ENCODE data around the gene ERRFI1.

Gene ERRFI1

DNA sequence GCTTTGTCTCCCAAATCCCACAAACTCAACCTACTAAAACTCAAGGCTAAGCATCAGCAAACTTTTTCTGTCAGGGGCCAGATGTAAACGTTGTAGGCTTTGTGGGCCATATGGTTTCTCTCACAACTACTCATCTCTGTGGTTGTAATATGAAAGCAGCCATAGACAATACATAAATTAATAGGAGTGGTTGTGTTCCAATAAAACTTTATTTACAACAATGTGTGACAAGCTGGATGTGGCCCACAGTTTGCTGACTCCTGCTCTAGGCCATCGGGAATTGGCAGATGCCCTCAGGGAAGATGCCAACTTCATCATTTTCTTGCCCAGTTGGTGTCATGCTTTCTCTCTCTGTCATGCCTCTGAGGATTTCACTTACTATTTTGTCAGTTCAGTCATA is 17.5 kb upstream of the ERRFI1 start:
- no peak for DNase-seq (ENCODE audit: low spot score)

DNA sequence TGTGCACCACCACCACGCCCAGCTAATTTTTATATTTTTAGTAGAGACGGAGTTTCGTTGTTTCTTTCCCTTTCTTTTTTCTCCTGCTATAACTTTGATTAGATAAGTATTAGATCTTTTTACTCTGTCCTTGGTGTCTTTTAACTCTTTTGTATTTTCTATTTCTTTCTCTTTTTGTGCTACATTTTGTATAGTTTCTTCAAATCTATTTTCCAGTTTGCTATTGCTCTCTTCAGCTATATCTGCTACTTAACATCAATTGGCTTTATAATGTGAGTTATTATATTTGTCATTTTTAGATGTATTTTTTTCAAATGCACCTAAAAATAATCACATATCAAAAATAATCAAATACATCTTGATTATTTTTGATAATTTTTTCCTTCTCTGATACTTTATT is 16.0 kb upstream of the ERRFI1 start:
- DNase-seq (ENCODE audit: low spot score) = no peak

DNA sequence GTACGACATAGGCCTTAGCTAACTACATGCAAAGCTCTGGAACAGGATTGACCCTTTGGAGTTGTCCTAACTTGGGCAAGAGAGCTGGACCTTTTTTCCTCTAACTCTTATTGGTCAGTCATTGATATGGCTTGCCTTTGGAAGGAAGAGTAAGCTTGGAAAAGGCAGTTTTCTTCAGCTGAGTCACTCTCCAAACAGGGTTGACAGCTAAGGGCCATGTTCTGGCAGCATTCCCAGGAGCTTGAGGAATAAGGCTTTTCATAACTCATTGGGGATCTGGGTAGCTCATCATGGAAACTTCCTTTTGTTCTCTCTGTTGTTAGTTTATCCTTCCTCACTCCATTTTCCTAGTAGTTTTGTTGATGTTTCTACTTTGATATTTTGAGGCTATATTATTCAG is 14.5 kb upstream of the ERRFI1 start:
- DNase-seq (ENCODE audit: low spot score) = peak; percentile 82

DNA sequence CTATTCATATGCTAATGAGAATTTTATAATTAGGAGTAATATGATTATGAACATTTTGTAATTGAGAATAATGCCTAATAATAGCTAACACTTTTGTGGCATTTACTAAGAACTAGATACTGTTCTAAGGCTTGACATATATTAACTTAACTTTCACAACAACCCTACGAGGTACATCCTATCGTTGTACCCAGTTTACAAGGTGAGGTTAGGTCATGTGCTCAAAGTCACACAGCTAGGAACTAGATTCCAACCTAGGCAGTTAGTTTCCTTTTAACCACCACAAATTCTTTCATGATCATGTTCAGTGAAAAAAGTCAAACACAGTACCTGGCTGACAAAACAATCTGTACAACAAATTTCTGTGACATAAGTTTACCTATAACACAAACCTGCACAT is 13.0 kb upstream of the ERRFI1 start:
- no peak for DNase-seq (ENCODE audit: low spot score)

DNA sequence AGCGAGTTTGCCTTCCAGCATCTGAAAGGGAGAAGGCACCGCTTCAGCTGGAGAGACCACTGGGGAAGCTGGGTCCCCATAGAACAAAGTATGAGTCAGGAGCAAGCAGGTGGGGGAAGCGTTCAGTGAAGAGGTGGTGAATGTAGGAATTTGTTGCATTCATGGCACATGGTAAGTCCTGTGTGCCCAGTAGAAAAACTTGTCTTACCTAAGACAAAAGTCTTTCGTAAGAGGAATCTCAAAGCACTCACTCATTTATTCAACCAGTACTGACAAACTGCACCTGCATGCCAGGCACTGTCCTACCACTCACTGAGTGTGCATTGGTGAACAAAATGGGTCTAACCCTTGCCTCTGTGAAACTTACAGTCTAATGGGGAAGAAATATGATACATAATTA is 9.2 kb upstream of the ERRFI1 start:
- DNase-seq (ENCODE audit: low spot score) = no peak

DNA sequence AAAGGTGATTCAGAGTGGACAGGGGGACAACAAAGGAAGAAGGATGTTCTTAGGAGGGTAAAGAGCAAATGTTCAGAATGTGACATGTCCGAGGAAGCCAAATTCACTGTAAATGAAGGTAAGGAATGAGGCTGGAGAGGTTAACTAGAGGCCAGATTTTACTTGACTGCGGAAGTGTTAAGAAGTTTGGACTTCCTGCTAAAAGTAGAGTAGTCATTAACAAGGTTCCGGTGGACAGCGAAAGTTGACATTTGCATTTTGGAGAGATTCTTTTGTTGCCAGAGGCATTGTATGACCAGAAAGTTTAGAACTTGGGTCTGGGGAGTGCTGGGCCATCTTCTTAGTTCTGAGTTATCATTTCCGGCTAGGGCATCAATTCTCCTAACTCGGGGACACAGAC is 7.2 kb upstream of the ERRFI1 start:
- no peak for DNase-seq (ENCODE audit: low spot score)

DNA sequence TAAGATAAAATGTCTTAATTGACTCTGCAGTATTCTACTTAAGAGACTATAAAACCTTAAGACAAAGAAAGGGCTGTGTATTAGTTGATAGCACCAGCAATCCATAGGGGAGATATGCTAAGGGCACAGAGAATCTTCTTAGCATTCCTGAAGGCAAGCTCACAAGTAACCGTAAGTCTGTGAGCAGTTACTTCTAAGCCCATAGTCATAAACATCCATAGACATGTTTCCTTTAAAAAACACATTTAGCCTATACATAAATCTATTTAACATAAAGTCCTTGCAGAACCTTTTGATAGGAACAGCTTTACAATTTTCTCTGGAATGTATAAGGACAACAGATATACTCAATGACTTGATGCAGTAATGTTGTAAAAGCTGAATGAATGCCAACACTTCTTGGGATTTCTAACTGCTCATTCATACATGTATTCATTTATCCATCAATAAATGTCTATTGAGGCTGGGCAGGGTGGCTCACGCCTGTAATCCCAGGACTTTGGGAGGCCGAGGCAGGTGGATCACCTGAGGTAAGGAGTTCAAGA is 6.3 kb upstream of the ERRFI1 start:
- DNase-seq (ENCODE audit: low spot score) = no peak

DNA sequence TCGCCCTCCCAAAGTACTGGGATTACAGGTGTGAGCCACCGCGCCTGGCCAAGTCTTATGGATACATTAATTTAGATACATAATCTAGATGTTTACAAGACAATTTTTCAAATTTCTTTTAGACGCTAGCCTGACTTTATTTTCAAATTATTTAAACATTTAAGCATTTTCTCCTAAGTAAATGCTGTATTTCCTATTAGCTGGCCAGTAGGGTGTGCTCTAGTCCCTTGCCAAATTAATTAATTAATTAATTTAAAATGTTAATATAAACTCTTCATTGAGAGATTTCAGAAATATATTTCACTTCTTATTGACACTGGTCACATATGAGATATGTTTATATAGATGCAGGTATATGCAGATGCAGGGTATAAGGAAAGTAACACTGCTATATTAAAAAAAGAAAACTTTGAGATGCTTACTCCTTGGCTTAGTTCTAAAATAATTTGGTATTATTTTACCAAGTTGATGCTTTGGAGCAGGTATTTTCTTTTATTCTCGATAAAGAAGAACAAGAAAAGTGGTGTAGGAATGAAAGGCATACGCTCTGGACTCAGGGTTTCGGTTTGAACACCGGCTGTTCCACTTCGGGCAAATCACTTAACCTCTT is 5.2 kb upstream of the ERRFI1 start:
- no peak for DNase-seq (ENCODE audit: low spot score)

DNA sequence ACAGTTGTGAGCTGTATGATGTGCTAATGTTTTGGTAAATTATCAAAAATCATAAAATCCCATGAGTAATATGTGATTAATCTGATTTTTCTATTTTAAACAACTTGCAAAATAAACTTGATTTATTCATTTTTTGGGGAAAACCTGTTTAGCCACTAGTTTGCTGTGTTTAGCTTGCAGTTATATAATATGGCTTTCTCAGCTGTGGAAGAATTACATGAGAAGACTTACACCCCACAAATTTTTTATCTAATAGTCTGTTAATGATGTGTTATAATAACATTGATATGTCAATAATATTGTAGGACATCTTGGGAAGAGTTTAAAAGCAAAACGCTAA is 2.4 kb upstream of the ERRFI1 start:
- DNase-seq (ENCODE audit: low spot score) = no peak

DNA sequence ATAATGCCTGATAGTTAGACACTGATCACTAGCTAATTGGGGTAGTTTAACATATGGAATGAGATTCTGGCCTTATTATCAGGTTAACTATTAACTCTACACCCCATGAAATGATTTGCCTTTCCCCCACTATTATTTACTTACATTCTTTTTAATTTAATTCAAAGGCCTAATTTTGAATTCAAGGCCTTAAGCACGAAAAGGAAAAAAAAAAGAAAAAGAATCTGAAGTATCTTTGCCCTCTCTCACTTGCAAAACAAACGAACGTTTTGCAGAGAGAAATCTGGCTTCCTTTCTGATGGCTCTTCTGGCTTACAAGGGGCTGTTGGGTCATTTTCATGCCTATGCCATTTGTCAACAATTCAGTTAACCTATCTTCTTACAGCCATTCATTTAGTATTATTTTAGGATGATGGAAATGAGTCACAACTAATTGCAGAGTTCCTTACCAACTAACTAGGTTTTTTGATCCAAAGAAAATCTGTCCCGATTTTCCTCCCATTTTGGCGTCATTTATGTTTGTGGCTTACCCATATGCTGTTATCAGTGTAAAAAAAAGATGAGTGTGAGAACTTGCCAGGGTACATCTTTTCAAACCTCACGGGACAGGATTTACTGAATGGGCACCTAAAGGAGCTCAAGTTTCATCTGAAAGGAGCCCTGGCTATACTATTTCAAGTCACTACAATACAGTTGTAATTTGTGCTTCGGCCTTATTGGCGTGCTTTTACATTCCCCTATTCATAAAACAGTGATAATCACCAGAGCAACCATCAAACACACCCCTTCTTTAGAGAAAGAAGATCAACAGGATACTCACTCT is 1.9 kb upstream of the ERRFI1 start:
- DNase-seq (ENCODE audit: low spot score) = peak; percentile 50

DNA sequence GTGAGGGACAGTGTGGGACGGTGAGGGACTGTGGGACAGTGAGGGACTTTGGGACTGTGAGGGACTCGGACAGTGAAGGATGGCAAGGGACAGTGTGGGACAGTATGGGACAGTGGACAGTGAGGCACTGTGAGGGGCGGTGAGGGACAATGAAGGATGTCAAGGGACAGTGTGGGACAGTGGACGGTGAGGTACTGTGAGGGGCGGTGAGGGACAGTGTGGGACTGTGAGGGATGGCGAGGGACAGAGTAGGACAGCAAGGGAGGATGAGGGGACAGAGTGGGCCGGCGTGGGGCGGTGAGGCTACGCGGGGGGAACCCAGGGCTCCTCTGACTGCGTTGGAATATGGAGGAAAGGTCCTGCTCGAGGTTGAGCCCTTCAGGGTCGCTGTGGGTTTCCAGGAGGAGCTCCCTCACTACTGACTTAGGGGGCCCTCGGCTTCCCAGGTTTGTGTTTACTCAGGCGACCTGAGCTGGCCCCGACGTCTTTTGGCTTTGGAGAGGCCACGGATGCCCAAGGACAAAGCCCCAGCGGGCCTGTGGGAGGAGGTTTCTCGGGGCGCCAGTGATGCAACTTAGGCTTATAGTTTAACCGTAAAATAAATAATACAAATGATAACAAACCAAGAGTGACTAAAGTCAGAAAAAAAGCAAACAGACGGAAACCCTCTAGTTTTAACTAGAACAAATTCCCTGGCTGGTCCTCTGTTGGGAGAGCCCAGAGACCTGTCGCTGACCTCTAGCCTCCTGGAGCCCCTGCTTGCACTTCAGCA is 1.1 kb upstream of the ERRFI1 start:
- DNase-seq (ENCODE audit: low spot score) = peak; percentile 42

DNA sequence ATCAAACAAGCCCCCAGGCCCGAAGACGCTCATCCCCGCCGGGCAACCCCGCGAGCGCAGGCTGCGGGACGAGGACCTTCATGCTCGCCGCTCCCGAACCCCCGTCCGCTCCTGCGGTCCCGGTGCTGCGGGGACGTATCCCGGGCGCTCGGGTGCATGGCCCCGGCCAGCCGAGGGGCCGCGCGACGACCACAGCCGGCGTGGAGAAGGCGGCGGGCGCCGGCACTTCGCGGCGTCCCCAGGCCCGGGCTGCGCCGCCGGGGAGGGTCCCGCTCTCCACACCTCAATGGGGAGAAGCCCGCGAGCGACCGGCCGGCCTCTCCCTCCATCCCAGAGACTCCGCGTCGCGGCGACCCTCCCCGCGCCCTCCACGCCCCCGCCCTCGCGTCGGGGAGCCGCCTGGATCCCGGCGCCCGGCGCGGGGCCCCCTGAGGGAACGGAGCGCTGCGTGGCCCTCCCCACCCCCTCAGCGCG is 401 bp downstream of the ERRFI1 start:
- no peak for DNase-seq (ENCODE audit: low spot score)

DNA sequence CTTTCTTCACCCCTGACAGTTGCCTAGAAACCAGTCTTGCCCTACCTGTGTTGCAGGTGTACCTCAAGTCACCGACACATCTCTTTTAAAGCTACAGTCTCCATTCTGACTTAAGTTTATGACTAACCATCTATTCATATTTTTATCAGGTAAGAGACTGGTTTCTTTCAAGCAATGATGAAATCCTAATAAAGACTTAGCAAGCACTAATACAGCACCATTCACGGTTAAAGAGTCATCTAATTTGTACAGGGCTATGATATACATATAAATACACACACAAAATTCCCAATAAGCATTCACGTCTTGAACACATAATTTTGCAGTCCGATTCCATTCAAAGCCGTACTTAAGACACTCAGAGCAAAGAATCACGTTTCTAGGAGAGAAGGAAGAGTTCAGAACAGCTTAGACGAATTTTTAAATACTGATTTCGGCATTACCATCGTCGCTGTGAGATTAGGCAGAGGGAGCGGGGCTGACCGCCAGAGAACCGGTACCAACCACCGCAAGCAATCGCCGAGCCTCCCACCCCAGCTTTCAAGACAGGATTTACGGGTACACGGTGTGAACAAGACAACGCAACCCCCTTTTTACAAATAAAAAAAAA is 943 bp downstream of the ERRFI1 start:
- DNase-seq (ENCODE audit: low spot score) = no peak

DNA sequence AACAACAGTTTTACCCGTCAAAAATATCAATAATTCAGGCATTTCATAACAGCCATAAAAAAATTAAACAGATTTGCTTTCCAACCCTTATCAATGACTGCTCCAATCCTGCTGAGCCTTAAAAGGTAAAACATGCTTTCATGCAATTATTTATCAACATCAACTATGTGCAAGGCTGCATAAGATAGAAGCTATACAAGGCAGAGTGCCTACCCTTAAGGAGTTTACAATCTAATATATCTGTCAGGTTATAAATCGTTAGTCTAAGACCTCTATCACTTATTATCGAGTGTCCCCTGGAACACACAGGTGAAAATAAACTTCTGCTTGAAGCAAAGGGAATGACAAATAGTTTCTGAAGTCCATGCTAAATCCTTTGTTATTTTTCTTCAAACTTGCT is 1.8 kb downstream of the ERRFI1 start:
- DNase-seq (ENCODE audit: low spot score) = no peak

DNA sequence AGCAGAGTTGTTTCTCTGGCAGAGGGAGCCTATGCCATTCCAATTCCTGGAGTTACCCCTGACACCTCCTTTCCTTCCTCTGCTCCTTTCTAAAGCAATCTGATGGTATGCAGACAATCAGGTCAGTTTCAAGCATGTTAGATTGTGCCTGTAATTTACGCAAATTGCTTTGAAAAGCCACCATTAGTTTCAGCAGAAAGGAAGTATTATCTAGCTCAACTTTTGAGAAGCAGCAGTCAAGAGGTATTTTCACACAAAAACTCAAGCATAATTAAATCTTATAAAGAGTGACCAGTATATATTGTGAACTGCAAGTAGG is 2.2 kb downstream of the ERRFI1 start:
- no peak for DNase-seq (ENCODE audit: low spot score)

DNA sequence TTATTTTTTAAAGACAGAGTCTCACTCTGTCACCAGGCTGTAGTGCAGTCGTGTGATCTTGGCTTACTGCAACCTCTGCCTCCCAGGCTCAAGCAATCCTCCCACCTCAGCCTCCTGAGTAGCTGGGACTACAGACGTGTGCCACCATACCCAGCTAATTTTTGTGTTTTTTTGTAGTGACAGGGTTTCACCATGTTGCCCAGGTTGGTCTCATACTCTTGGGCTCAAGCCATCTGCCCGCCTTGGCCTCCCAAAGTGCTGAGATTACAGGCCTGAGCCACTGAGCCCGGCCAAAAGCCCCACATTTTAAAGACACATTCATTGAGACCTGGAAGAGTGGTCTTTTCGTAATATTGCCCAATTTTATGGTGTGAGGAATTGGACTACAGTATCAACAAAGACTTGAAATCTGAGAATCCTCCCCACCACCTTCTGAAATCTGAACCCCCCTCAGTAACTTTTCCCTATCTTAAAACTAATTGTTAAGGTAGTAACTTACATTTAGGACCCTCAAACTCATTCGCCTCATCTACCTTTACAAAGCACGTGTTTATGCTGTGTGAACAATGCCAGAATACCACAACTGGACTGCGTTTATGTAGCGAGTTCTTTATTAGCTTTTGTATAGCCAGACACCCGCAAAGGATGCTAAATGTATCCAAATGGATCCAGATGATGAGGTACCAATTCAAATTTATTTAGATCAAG is 2.7 kb downstream of the ERRFI1 start:
- no peak for DNase-seq (ENCODE audit: low spot score)

DNA sequence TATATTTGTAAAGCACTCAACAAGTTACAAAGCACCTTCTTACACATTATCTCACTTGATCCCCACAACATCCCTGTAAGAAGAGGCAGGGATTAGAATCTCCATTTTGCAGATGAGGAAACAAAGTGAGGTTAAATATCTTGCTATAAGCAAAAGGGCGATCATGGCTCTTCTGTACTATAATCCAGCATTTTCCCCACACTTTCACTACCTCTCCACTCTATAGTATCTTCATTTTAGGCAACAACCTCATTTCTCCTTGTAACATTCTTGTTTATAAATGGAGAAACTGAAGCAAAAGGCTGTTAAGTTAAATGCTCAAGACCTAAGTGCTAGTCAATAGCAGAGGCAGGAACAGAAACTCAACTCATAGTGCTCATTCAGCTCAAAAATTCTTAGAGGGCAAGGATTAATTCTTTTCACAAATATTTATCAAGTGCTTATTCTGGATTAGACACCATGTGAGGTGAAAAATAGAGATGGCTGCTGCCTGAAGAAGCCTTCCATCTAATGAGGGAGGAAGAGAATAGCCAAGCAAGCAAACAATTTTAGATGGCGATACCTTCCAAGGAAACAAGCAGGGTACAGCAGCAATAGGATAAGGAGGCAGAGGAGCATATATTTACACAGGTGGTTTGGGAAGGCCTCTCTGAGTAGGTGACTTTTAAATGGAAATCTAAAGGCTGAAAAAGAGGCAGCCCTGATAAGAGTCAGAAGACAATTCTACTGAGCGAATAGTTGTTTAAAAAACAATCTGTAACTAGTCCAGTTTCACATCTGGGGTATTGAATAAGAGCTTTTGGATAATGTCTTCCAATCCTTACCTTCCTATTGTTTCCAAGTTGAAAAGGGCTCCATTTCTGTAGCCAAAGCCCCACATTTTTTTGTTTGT is 3.5 kb downstream of the ERRFI1 start:
- no peak for DNase-seq (ENCODE audit: low spot score)

DNA sequence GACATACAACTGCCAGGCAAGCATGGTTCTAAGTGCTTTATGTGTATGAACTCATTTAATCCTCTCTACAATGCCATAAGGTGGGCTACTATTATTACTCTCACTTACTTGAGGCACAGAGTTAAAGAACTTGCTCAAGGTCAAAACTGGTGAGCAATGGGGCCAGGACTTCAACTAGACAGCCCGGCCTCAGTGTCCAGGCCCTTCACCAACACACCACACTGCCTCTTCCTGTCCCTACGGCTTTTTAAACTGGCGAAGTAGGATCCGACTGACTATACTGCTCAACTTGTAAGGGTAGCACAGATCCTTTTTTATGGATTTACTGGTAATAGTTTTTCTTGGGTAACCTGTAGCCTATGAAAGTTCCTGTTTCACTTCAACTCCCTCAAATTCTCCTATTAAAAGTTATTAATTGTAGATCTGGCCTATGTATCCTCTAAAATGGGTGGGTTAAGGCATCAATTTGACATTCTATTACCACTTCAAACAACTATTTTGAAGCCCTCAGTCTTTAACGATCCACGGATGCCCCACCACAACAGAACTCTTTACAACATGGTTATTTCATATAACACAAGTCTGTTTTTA is 4.3 kb downstream of the ERRFI1 start:
- DNase-seq (ENCODE audit: low spot score) = no peak

DNA sequence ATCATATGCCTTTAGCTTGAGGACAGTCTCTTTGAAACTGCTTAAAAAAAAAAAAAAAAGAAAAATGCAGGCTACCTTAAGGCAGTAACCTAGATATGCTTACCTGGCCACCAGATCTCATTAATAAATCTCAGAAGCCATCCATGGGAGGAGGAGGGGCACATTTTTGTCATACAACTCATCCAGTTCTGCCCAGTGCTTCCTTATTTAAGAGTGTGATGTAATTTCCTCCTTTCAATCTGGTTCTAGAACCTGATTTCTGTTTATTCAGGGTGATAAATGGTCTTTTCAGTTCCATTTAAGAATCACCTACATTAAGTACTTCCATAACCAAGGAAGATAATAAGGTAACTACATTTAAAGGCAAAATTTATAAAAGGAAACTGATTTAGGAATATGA is 6.1 kb downstream of the ERRFI1 start:
- DNase-seq (ENCODE audit: low spot score) = no peak

DNA sequence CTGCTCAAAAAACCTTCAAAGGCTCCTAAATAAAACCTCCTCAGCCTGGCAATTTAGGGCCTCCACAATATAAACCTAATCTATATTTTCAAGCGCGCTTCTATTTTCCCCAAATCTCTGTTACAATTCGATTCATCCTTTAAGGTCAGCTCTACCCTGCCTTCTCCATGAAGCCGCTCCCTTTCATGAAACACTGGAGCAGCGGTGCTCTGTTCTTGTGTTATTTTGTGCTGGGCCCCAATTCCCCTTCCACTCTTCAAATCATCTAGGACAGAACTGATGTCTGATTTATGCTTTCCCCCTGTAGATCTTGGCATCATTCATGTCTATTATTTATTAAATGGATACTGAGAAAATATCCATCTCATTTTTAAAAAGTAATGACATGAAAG is 6.9 kb downstream of the ERRFI1 start:
- DNase-seq (ENCODE audit: low spot score) = no peak
